Mesodermal cell (in vitro differentiated cells): ENCODE results near the gene LSM12.

Experiments used
- H3K27ac ChIP-seq: 2 replicates; pipeline ENCODE4 v1.7.0; 2013; ENCODE audit warnings: mild to moderate bottlenecking, low read depth, low read length, moderate library complexity; ENCODE audit not compliant: severe bottlenecking
- H3K36me3 ChIP-seq: 2 replicates; pipeline ENCODE4 v1.7.1; 2013; ENCODE audit warnings: mild to moderate bottlenecking, low read length, moderate library complexity; ENCODE audit not compliant: control insufficient read depth, insufficient read depth
- H3K4me1 ChIP-seq: one replicate; pipeline ENCODE4 v1.7.1; 2013; ENCODE audit warnings: mild to moderate bottlenecking, low read length; ENCODE audit not compliant: insufficient read depth, control insufficient read depth, poor library complexity, severe bottlenecking
- H3K4me3 ChIP-seq: 2 replicates; pipeline ENCODE4 v1.7.0; 2013; ENCODE audit warnings: low read length, control low read depth, mild to moderate bottlenecking; ENCODE audit not compliant: insufficient read depth, poor library complexity, severe bottlenecking; ENCODE audit errors: extremely low read depth
- H3K9me3 ChIP-seq: 2 replicates; pipeline ENCODE4 v1.7.1; 2013; ENCODE audit warnings: mild to moderate bottlenecking, low read length, moderate library complexity; ENCODE audit not compliant: control insufficient read depth
- WGBS, 2 experiments: methylation state at CpG; one replicate each; pipeline ENCODE4 v1.1.5; 2013; ENCODE audit warnings: missing lambda C conversion rate in 2 of 2; ENCODE audit not compliant: insufficient coverage in 2 of 2; 5-methylcytosine and 5-hydroxymethylcytosine counted together

Gene LSM12

GRCh38 chr17:44074231-44074910 lies 7.9 kb upstream of the LSM12 start:
- WGBS, 2 experiments = 92 to 96% methylated on average over 8 of the region's 9 CpGs
- Histone ChIP-seq H3K9me3 (no peaks in the 10 kb centered on the region), H3K27ac (no peak overlapping the region), H3K4me1 (peaks cover 4% of the 10 kb centered on the region), H3K36me3 (peaks cover 63% of the 10 kb centered on the region), H3K4me3 (no peak overlapping the region)

- 57 to 71% methylated on average over 2 of the region's 2 CpGs for WGBS, 2 experiments
- Histone ChIP-seq H3K4me1 (peaks cover 4% of the 10 kb centered on the region), H3K27ac (peak overlapping the region; percentile 97), H3K4me3 (peak overlapping the region; percentile 64), H3K9me3 (no peaks in the 10 kb centered on the region), H3K36me3 (peaks cover 38% of the 10 kb centered on the region)
Observed at GRCh38 chr17:44071772-44072171, 5.3 kb upstream of the LSM12 start.

GRCh38 chr17:44071198-44071520 lies 4.7 kb upstream of the LSM12 start:
- Histone ChIP-seq H3K27ac (peak overlapping the region; percentile 97), H3K4me3 (peak overlapping the region; percentile 64), H3K36me3 (peaks cover 32% of the 10 kb centered on the region), H3K9me3 (no peaks in the 10 kb centered on the region), H3K4me1 (peaks cover 4% of the 10 kb centered on the region)
- WGBS, 2 experiments = 0% methylated on average over 2 of the region's 3 CpGs

- H3K36me3 ChIP-seq = peaks cover 27% of the 10 kb centered on the region
- H3K4me3 ChIP-seq = peak within 1 kb of the TSS; percentile 64
- peaks cover 4% of the 10 kb centered on the region for H3K4me1 ChIP-seq
- no peaks in the 10 kb centered on the region for H3K9me3 ChIP-seq
- peak within 1 kb of the TSS; percentile 97 for H3K27ac ChIP-seq
- WGBS, 2 experiments = 0 to 1% methylated on average over 45 to 50 of the region's 53 CpGs
Observed at GRCh38 chr17:44070455-44071197, 4.2 kb upstream of the LSM12 start, which contains the start of gene G6PC3. G6PC3 (plus strand) TSS chr17:44070735; CDS start chr17:44070966, 231 bp downstream.

- H3K4me1 ChIP-seq = peaks cover 4% of the 10 kb centered on the region
- peak overlapping the region; percentile 97 for H3K27ac ChIP-seq
- H3K36me3 ChIP-seq = peaks cover 21% of the 10 kb centered on the region
- H3K9me3 ChIP-seq = no peaks in the 10 kb centered on the region
- H3K4me3 ChIP-seq = peak overlapping the region; percentile 64
- WGBS, 2 experiments = 0 to 28% methylated on average over 3 to 4 of the region's 7 CpGs
Observed at GRCh38 chr17:44069974-44070454, 3.5 kb upstream of the LSM12 start.

GRCh38 chr17:44067545-44067940 lies 1.1 kb upstream of the LSM12 start:
- H3K36me3 ChIP-seq = peaks cover 18% of the 10 kb centered on the region
- H3K27ac ChIP-seq = no peak overlapping the region
- peaks cover 13% of the 10 kb centered on the region for H3K4me1 ChIP-seq
- H3K9me3 ChIP-seq = no peaks in the 10 kb centered on the region
- 96 to 100% methylated on average over 5 to 6 of the region's 9 CpGs for WGBS, 2 experiments
- no peak overlapping the region for H3K4me3 ChIP-seq

GRCh38 chr17:44065668-44066203 lies 735 bp downstream of the LSM12 start:
- no peaks in the 10 kb centered on the region for H3K9me3 ChIP-seq
- H3K36me3 ChIP-seq = peaks cover 36% of the 10 kb centered on the region
- peak overlapping the region; percentile 93 for H3K4me3 ChIP-seq
- peaks cover 19% of the 10 kb centered on the region for H3K4me1 ChIP-seq
- WGBS, 2 experiments = 0 to 2% methylated on average over 6 to 8 of the region's 9 CpGs
- H3K27ac ChIP-seq = peak overlapping the region; percentile 99

GRCh38 chr17:44063704-44064639 lies 2.5 kb downstream of the LSM12 start:
- Histone ChIP-seq H3K9me3 (no peaks in the 10 kb centered on the region), H3K4me1 (peaks cover 15% of the 10 kb centered on the region), H3K27ac (no peak overlapping the region), H3K4me3 (no peak overlapping the region), H3K36me3 (peaks cover 53% of the 10 kb centered on the region)
- 89 to 100% methylated on average over 6 to 9 of the region's 10 CpGs for WGBS, 2 experiments

- Histone ChIP-seq H3K9me3 (no peaks in the 10 kb centered on the region), H3K36me3 (peaks cover 62% of the 10 kb centered on the region), H3K4me3 (no peak overlapping the region), H3K27ac (no peak overlapping the region), H3K4me1 (peaks cover 15% of the 10 kb centered on the region)
- WGBS, 2 experiments = 94 to 97% methylated on average over 13 to 14 of the region's 15 CpGs
Observed at GRCh38 chr17:44062871-44063270, 3.6 kb downstream of the LSM12 start.

- no peak overlapping the region for H3K27ac ChIP-seq
- H3K9me3 ChIP-seq = no peaks in the 10 kb centered on the region
- no CpG with 5 or more reads among the region's 1 CpG for WGBS, 2 experiments
- H3K4me1 ChIP-seq = peaks cover 15% of the 10 kb centered on the region
- no peak overlapping the region for H3K4me3 ChIP-seq
- peaks cover 76% of the 10 kb centered on the region for H3K36me3 ChIP-seq
Observed at GRCh38 chr17:44061446-44061845, 5.0 kb downstream of the LSM12 start.
